Panc1 (cell line): Measurements from ENCODE around the gene RMP24.

Experiments
- ATAC-seq: fragments of 200-7000 bp; cut with Tn5 transposase; 2 replicates; pipeline ENCODE4 v1.9.1; 2020; ENCODE audit warnings: mild to moderate bottlenecking, moderate library complexity
- BruUV-seq: library from RNA; stranded (reverse); fragments of 400-500 nt; replicated peaks from 2 replicates; lab custom pipeline; 2021; lab: Mats Ljungman, UMichigan
- CTCF ChIA-PET: fragments of 300-600 bp; sonication (Branson Sonifier 250); formaldehyde crosslinking; loops from one replicate; lab custom pipeline; 2022; ENCODE audit warnings: antibody characterized with exemption; lab: Charles Lee
- POLR2A ChIA-PET: fragments of 300-600 bp; sonication (Branson Sonifier 250); formaldehyde crosslinking; loops from one replicate; lab custom pipeline; 2022; ENCODE audit warnings: antibody characterized with exemption; lab: Charles Lee
- DNase-seq: peaks from one replicate; pipeline ENCODE4 v3.0.0-alpha.2; 2010; ENCODE audit warnings: low read depth, low spot score
- H3K27ac ChIP-seq: 2 replicates; pipeline ENCODE4 v1.5.1; 2011; ENCODE audit warnings: mild to moderate bottlenecking, low read length, inconsistent platforms
- H3K27me3 ChIP-seq: fragments of 200-500 bp; sonication (Bioruptor generic); 2 replicates; pipeline ENCODE4 v1.6.0; 2014; ENCODE audit warnings: low read length, inconsistent platforms; ENCODE audit not compliant: control insufficient read depth, insufficient read depth
- H3K36me3 ChIP-seq: fragments of 200-500 bp; sonication (Bioruptor generic); 2 replicates; pipeline ENCODE4 v1.5.1; 2014; ENCODE audit warnings: inconsistent platforms, mild to moderate bottlenecking, low read length, moderate library complexity; ENCODE audit not compliant: control insufficient read depth, insufficient read depth
- H3K4me1 ChIP-seq: 2 replicates; pipeline ENCODE4 v1.5.1; 2011; ENCODE audit warnings: inconsistent platforms, mild to moderate bottlenecking, low read length, moderate library complexity; ENCODE audit not compliant: control insufficient read depth, insufficient read depth
- H3K4me3 ChIP-seq, 2 experiments: 2 replicates each; pipeline ENCODE4 v1.5.1; 2011 to 2012; ENCODE audit warnings: low read depth in 2 of 2, low read length in 2 of 2, mild to moderate bottlenecking in 2 of 2, inconsistent platforms in 1 of 2, moderate library complexity in 1 of 2
- H3K9me3 ChIP-seq: fragments of 200-500 bp; sonication (Bioruptor generic); 2 replicates; pipeline ENCODE4 v1.5.1; 2014; ENCODE audit warnings: low read depth, mild to moderate bottlenecking, inconsistent platforms, low read length, moderate library complexity; ENCODE audit not compliant: control insufficient read depth, insufficient read depth
- CTCF ChIP-seq: fragments of 450-650 bp; IDR thresholded peaks from 2 replicates; pipeline ENCODE4 v1.5.1; 2017; ENCODE audit warnings: mild to moderate bottlenecking
- POLR2AphosphoS5 ChIP-seq: IDR thresholded peaks from 2 replicates; pipeline ENCODE4 v1.6.1; 2012; ENCODE audit warnings: mild to moderate bottlenecking, low read depth, low read length, moderate library complexity
- REST ChIP-seq, 2 experiments: IDR thresholded peaks; 2 replicates each; pipeline ENCODE4 v1.6.1; 2011 to 2012; ENCODE audit warnings: low read depth in 2 of 2, control low read depth in 1 of 2, low read length in 1 of 2, mild to moderate bottlenecking in 1 of 2, moderate library complexity in 1 of 2; ENCODE audit not compliant: insufficient read depth in 1 of 2
- SIN3A ChIP-seq: IDR thresholded peaks from 2 replicates; pipeline ENCODE4 v1.6.1; 2012; ENCODE audit warnings: low read depth, mild to moderate bottlenecking, low read length, moderate library complexity, borderline replicate concordance; ENCODE audit not compliant: insufficient read depth
- TCF7L2 ChIP-seq: IDR thresholded peaks from 2 replicates; pipeline ENCODE4 v1.6.1; 2011; ENCODE audit warnings: mild to moderate bottlenecking, low read depth, low read length, inconsistent platforms
- in situ Hi-C: cut with HindIII; loops from 2 replicates; pipeline ENCODE4 v1.10.0; 2016; ENCODE audit warnings: low sequenced_read_pairs, low pct_unique_long_range_greater_than_20kb
- intact Hi-C: fragments of 100-400 bp; cut with micrococcal nuclease; formaldehyde crosslinking; loops from one replicate; pipeline ENCODE4 v1.10.0; 2022; ENCODE audit not compliant: unreplicated experiment

RMP24 gene

GRCh38 chr18:35983818-35984217 lies 11.3 kb downstream of the RMP24 start:
- Histone ChIP-seq H3K4me3 (no peak overlapping the region), H3K27me3 (no peaks in the 10 kb centered on the region), H3K27ac (no peak overlapping the region), H3K9me3 (no peaks in the 10 kb centered on the region), H3K36me3 (peaks cover 6% of the 10 kb centered on the region), H3K4me1 (no peaks in the 10 kb centered on the region)
- DNase-seq = no peak
- ATAC-seq = no peak
- in situ Hi-C loops (no loop called here), intact Hi-C loops (no loop called here)
- ChIA-PET POLR2A (interaction anchor here (0.5 kb wide), 1 partner anchor 418 kb away, joined by 6 read pairs; no protein-coding TSS in a partner anchor), CTCF (interaction anchor here (0.5 kb wide), 1 partner anchor 301 kb away, joined by 3 read pairs; no protein-coding TSS in a partner anchor)
- TF ChIP-seq CTCF (no peak), REST (IDR thresholded peaks at IDR 0.05; ENCODE audit: insufficient read depth in 1 of 2, low read depth in 2 of 2, low read length in 1 of 2) (no peak), POLR2AphosphoS5 (no peak), SIN3A (no peak), TCF7L2 (no peak)
- BruUV-seq = no TSS peak

GRCh38 chr18:35991696-35992095 lies 19.2 kb downstream of the RMP24 start:
- Histone ChIP-seq H3K27me3 (no peaks in the 10 kb centered on the region), H3K27ac (no peak overlapping the region), H3K9me3 (no peaks in the 10 kb centered on the region), H3K4me3 (no peak overlapping the region), H3K4me1 (no peaks in the 10 kb centered on the region), H3K36me3 (no peaks in the 10 kb centered on the region; the same call in 1 of the 2 replicates)
- in situ Hi-C loops (no loop called here), intact Hi-C loops (no loop called here)
- ATAC-seq (no peak), DNase-seq (no peak)
- ChIA-PET POLR2A (no interaction called here), CTCF (no interaction called here)
- no peak for TF ChIP-seq POLR2AphosphoS5
- TF ChIP-seq SIN3A = no peak
- no peak for TF ChIP-seq CTCF
- no peak for TF ChIP-seq TCF7L2
- TF ChIP-seq REST (IDR thresholded peaks at IDR 0.05; ENCODE audit: insufficient read depth in 1 of 2, low read depth in 2 of 2, low read length in 1 of 2) = no peak
- no TSS peak for BruUV-seq
